ENCODE data around the gene VDAC1. TPM values are rescaled to one million over a fixed set of nuclear protein-coding genes. Genes with fewer than 3 reads are reported as not detected.

VDAC1 gene
- total RNA-seq, 2 donors from 2014 or later: 202 to 226 TPM

- no peak overlapping the region for H3K27ac Mint-ChIP-seq
- Histone ChIP-seq H3K9me3 (ENCODE audit: control insufficient read depth, low read length) (no peaks in the 10 kb centered on the region), H3K27me3 (ENCODE audit: control insufficient read depth, insufficient read depth, low read length, poor library complexity, severe bottlenecking) (no peaks in the 10 kb centered on the region), H3K4me1 (ENCODE audit: control insufficient read depth, insufficient read depth, low read length) (no peaks in the 10 kb centered on the region), H3K36me3 (ENCODE audit: control insufficient read depth, insufficient read depth, low read length) (peaks cover 85% of the 10 kb centered on the region), H3K27ac (ENCODE audit: low read depth, low read length) (no peak overlapping the region), H3K9ac (ENCODE audit: extremely low read depth, low read length, poor library complexity, severe bottlenecking) (no peak overlapping the region), H3K4me3 (ENCODE audit: low read length) (no peak overlapping the region)
- H3K4me1 Mint-ChIP-seq: no peaks in the 10 kb centered on the region
- no peak for TF ChIP-seq CTCF (conservative IDR thresholded peaks at IDR 0.05)
- 95 to 100% methylated on average over 2 to 3 of the region's 3 CpGs for WGBS, 2 experiments (ENCODE audit: insufficient coverage in 1 of 2, insufficient read length in 1 of 2)
- H3K27me3 Mint-ChIP-seq (ENCODE audit: insufficient read depth): no peaks in the 10 kb centered on the region
- H3K4me3 Mint-ChIP-seq: no peak overlapping the region
- peaks cover 70% of the 10 kb centered on the region for H3K36me3 Mint-ChIP-seq (ENCODE audit: low read depth)
- H3K9me3 Mint-ChIP-seq: no peaks in the 10 kb centered on the region
- DNase-seq: no peak
Observed at GRCh38 chr5:133985540-133986180, 19.1 kb downstream of the VDAC1 start.

GRCh38 chr5:133983674-133984073 lies 21.1 kb downstream of the VDAC1 start:
- Mint-ChIP-seq H3K27me3 (ENCODE audit: insufficient read depth) (no peaks in the 10 kb centered on the region), H3K27ac (no peak overlapping the region), H3K4me1 (no peaks in the 10 kb centered on the region), H3K9me3 (no peaks in the 10 kb centered on the region), H3K36me3 (ENCODE audit: low read depth) (peaks cover 66% of the 10 kb centered on the region), H3K4me3 (no peak overlapping the region)
- 95 to 100% methylated on average over 5 of the region's 5 CpGs for WGBS, 2 experiments (ENCODE audit: insufficient coverage in 1 of 2, insufficient read length in 1 of 2)
- DNase-seq: no peak
- Histone ChIP-seq H3K27ac (ENCODE audit: low read depth, low read length) (no peak overlapping the region), H3K36me3 (ENCODE audit: control insufficient read depth, insufficient read depth, low read length) (peaks cover 81% of the 10 kb centered on the region), H3K4me3 (ENCODE audit: low read length) (no peak overlapping the region), H3K9ac (ENCODE audit: extremely low read depth, low read length, poor library complexity, severe bottlenecking) (no peak overlapping the region), H3K4me1 (ENCODE audit: control insufficient read depth, insufficient read depth, low read length) (no peaks in the 10 kb centered on the region), H3K9me3 (ENCODE audit: control insufficient read depth, low read length) (no peaks in the 10 kb centered on the region), H3K27me3 (ENCODE audit: control insufficient read depth, insufficient read depth, low read length, poor library complexity, severe bottlenecking) (no peaks in the 10 kb centered on the region)
- TF ChIP-seq CTCF (conservative IDR thresholded peaks at IDR 0.05): no peak

GRCh38 chr5:133981714-133982113 lies 23.1 kb downstream of the VDAC1 start:
- H3K4me1 ChIP-seq (ENCODE audit: control insufficient read depth, insufficient read depth, low read length): no peaks in the 10 kb centered on the region
- H3K9me3 ChIP-seq (ENCODE audit: control insufficient read depth, low read length): no peaks in the 10 kb centered on the region
- H3K4me3 ChIP-seq (ENCODE audit: low read length): no peak overlapping the region
- Mint-ChIP-seq H3K4me1 (no peaks in the 10 kb centered on the region), H3K4me3 (no peak overlapping the region), H3K27me3 (ENCODE audit: insufficient read depth) (no peaks in the 10 kb centered on the region), H3K27ac (no peak overlapping the region), H3K36me3 (ENCODE audit: low read depth) (peaks cover 66% of the 10 kb centered on the region), H3K9me3 (no peaks in the 10 kb centered on the region)
- H3K9ac ChIP-seq (ENCODE audit: extremely low read depth, low read length, poor library complexity, severe bottlenecking): no peak overlapping the region
- peak; percentile 40 for TF ChIP-seq CTCF (conservative IDR thresholded peaks at IDR 0.05)
- H3K36me3 ChIP-seq (ENCODE audit: control insufficient read depth, insufficient read depth, low read length): peaks cover 81% of the 10 kb centered on the region
- no peak for DNase-seq
- no peaks in the 10 kb centered on the region for H3K27me3 ChIP-seq (ENCODE audit: control insufficient read depth, insufficient read depth, low read length, poor library complexity, severe bottlenecking)
- 91% methylated on average over 1 of the region's 1 CpG; no CpG with 5 or more reads in 1 of the 2 experiments for WGBS, 2 experiments (ENCODE audit: insufficient coverage in 1 of 2, insufficient read length in 1 of 2)
- no peak overlapping the region for H3K27ac ChIP-seq (ENCODE audit: low read depth, low read length)
